ENCODE data around the gene FGF3. TPM values are rescaled to one million over a fixed set of nuclear protein-coding genes. Genes with fewer than 3 reads are reported as not detected.
"Not testable (repeated sequence)": the region's sequence is repeated elsewhere in the genome, so short reads cannot be mapped to it uniquely, and the experiment has no call there.

FGF3 gene
- polyA plus RNA-seq, 10 donors: 0.15 to 0.17 TPM; not detected in 8

GRCh38 chr11:69773626-69774353, 45.4 kb downstream of the FGF3 start:
- no peak for DNase-seq

DNA sequence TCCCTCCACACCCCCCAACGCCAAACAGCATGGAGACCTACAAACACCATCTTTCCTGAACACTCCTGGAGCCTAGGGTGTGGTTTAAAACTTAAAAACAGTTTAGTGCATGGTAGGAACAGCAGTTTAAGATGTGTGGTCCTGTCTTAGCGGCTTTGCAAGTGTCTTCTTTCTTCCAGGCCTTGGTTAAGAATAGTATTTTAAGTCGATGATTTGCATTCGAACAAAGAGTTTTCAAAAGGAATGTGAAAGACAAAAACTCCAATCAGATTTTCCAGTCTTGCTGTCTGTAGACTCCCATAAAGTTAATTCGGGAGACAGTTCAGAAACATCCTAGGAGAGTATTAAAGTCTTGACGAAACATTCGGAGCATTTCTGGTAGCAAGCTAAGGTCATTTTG, 47.8 kb downstream of the FGF3 start:
- DNase-seq: no peak

DNA sequence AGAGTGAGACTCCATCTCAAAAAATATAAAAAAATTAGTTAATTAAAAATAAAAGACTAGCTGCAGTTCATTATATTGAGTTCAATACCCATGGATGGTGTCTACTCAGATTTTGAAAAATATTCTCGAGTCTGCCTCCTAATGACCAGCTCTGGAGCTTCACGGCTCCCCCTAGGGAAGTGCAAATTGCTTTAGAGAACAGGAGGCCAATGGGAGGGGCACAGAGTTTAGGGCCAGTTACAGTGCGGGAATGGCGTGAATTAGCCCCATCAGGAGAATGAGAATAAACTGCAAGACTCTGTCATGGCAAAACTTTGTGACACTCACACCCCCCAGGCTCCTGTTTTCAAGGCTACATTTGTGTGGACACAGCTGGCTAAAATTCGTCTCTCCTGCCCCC, 48.7 kb downstream of the FGF3 start:
- DNase-seq: no peak

DNA sequence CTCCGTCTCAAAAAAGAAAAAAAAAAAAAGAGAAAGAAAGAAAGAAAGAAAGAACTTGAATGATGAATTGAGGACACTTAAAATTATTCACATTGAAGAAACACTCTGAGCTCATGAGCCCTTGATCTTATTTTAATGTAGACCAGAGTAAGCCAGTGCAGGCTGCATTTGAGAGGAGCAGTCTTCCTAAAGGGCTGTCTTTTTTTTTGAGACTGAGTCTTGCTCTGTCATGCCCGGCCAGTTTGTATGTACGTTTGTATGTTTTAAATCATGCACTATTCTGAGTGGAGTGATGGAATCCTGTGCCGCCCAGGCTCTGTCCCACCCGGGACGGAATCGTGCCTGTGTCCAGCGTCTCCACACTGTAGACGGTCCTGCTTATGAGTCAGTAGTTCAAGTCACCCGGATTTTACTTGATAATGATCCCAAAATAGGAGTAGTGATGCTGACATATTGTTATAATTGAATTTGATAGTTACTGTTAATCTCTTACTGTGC, 53.7 kb downstream of the FGF3 start:
- no peak for DNase-seq

- DNase-seq: not testable (repeated sequence)
These were observed 54.3 kb downstream of the FGF3 start for GRCh38 chr11:69764918-69765317.

DNA sequence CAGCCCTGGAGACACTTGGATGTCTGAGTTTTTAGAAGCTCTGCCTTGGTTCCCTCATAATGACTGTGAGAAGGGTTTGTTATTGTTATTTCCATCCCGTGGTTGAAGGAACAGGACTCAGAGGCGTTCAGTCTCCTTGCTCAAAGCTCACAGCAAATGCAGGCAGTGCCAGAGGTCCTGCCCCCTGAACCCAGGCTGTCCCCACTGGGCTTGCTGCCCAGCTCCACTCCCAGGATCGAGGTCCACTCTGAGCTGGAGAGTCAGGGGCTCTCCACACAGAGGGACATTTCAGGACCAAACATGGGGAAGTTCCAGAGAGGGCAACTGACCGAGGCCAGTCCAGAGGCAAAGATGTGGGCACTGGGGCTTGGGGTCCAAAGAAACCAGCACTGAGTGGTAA, 58.9 kb downstream of the FGF3 start:
- no peak for DNase-seq

Other genes with a start within 250 kb of the FGF3 start
- gene CCND1, start 178.3 kb downstream of the FGF3 start, polyA plus RNA-seq (ENCODE audit: insufficient read length in 10 of 10): 100 to 1,000 TPM in 1 of 10 donors, 10 to 100 TPM in 9; 54.2 to 114 (median 70.4) TPM
- gene LTO1, start 144.1 kb downstream of the FGF3 start, polyA plus RNA-seq (ENCODE audit: insufficient read length in 10 of 10): 10 to 100 TPM; 12.9 to 25.0 (median 16.6) TPM
- 1 to 10 TPM in 7 of 10 donors, under 1 TPM in 3; 0.43 to 1.8 (median 1.1) TPM for gene FGF19, start 115.4 kb downstream of the FGF3 start, polyA plus RNA-seq (ENCODE audit: insufficient read length in 10 of 10)
- 10 to 100 TPM in 3 of 10 donors, 1 to 10 TPM in 7; 2.2 to 20.1 (median 8.7) TPM for gene FGF4, start 44.1 kb downstream of the FGF3 start, polyA plus RNA-seq (ENCODE audit: insufficient read length in 10 of 10)